Measurements from ENCODE around the gene VOPP1. TPM values are rescaled to one million over a fixed set of nuclear protein-coding genes. Genes with fewer than 3 reads are reported as not detected.

Gene VOPP1
- polyA plus RNA-seq, 3 donors from 2014 or later = 54.0 to 119 (median 57.9) TPM

- Mint-ChIP-seq H3K9me3 (no peaks in the 10 kb centered on the region), H3K27me3 (ENCODE audit: low read depth in 3 of 3) (peaks cover 0 to 2% (median 0%) of the 10 kb centered on the region in 3 donors), H3K4me1 (peaks cover 72 to 94% of the 10 kb centered on the region in 2 donors), H3K36me3 (peaks cover 4 to 10% (median 10%) of the 10 kb centered on the region in 3 donors), H3K27ac (peak overlapping the region in 2 of 6 donors; percentile 37 to 85), H3K4me3 (no peak overlapping the region)
- DNase-seq = no peak
Observed at GRCh38 chr7:55540226-55540858, 32.0 kb downstream of the VOPP1 start.

GRCh38 chr7:55539380-55539779 is 32.9 kb downstream of the VOPP1 start:
- peak overlapping the region in 1 of 6 donors; percentile 81 for H3K27ac Mint-ChIP-seq
- H3K4me3 Mint-ChIP-seq = no peak overlapping the region
- no peaks in the 10 kb centered on the region for H3K9me3 Mint-ChIP-seq
- no peak for DNase-seq
- peaks cover 4 to 10% (median 10%) of the 10 kb centered on the region in 3 donors for H3K36me3 Mint-ChIP-seq
- peaks cover 73 to 94% of the 10 kb centered on the region in 2 donors for H3K4me1 Mint-ChIP-seq
- H3K27me3 Mint-ChIP-seq (ENCODE audit: low read depth in 3 of 3) = peaks cover 0 to 2% (median 0%) of the 10 kb centered on the region in 3 donors

DNA sequence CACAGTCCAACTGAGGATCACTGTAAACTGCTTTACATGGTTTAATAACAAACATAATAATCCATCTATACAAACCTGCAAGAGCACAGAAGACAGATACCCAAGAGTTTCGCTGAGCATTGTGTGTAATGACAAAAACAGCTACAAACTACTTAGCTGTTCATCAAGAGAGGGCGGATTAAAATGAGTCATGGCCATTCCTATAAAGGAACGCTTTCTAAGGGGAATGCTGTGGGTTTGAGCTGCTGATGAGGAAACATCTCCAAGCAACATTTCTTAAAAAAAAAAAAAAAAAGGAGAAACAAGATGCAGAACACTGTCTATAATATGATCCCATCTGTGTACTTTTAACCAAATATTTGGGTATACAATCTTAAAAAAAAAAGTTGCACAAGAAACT is 33.8 kb downstream of the VOPP1 start:
- DNase-seq = no peak
- Mint-ChIP-seq H3K4me3 (peak overlapping the region in 3 of 5 donors; percentile 23 to 46 (median 25)), H3K27me3 (ENCODE audit: low read depth in 3 of 3) (peaks cover 0 to 5% (median 1%) of the 10 kb centered on the region in 3 donors), H3K36me3 (peaks cover 0 to 3% (median 2%) of the 10 kb centered on the region in 3 donors), H3K4me1 (peaks cover 74 to 94% of the 10 kb centered on the region in 2 donors), H3K9me3 (no peaks in the 10 kb centered on the region), H3K27ac (peak overlapping the region in 5 of 6 donors; percentile 30 to 77 (median 50))

- H3K27ac Mint-ChIP-seq = peak overlapping the region in 5 of 6 donors; percentile 55 to 82 (median 73)
- peaks cover 0 to 8% (median 5%) of the 10 kb centered on the region in 3 donors for H3K27me3 Mint-ChIP-seq (ENCODE audit: low read depth in 3 of 3)
- peaks cover 0 to 3% (median 2%) of the 10 kb centered on the region in 3 donors for H3K36me3 Mint-ChIP-seq
- no peak for DNase-seq
- H3K4me1 Mint-ChIP-seq = peaks cover 81 to 98% of the 10 kb centered on the region in 2 donors
- no peaks in the 10 kb centered on the region for H3K9me3 Mint-ChIP-seq
- H3K4me3 Mint-ChIP-seq = peak overlapping the region; percentile 25 to 64 (median 43)
Observed at GRCh38 chr7:55537458-55537990, 34.8 kb downstream of the VOPP1 start.

GRCh38 chr7:55536619-55537457 is 35.5 kb downstream of the VOPP1 start:
- Mint-ChIP-seq H3K4me1 (peaks cover 85 to 99% of the 10 kb centered on the region in 2 donors), H3K9me3 (no peaks in the 10 kb centered on the region), H3K27me3 (ENCODE audit: low read depth in 3 of 3) (peaks cover 0 to 8% (median 5%) of the 10 kb centered on the region in 3 donors), H3K4me3 (peak overlapping the region in 4 of 5 donors; percentile 41 to 65 (median 58)), H3K36me3 (peaks cover 0 to 3% (median 2%) of the 10 kb centered on the region in 3 donors), H3K27ac (peak overlapping the region; percentile 15 to 82 (median 64))
- DNase-seq = peak in 1 of 3 donors; percentile 7

- Mint-ChIP-seq H3K27ac (peak overlapping the region in 5 of 6 donors; percentile 65 to 96 (median 92)), H3K36me3 (peaks cover 0 to 3% (median 2%) of the 10 kb centered on the region in 3 donors), H3K9me3 (no peaks in the 10 kb centered on the region), H3K4me3 (peak overlapping the region in 4 of 5 donors; percentile 9 to 88 (median 54)), H3K27me3 (ENCODE audit: low read depth in 3 of 3) (peaks cover 0 to 8% (median 5%) of the 10 kb centered on the region in 3 donors), H3K4me1 (peaks cover 89 to 99% of the 10 kb centered on the region in 2 donors)
- no peak for DNase-seq
Observed at GRCh38 chr7:55535617-55536016, 36.7 kb downstream of the VOPP1 start.

DNA sequence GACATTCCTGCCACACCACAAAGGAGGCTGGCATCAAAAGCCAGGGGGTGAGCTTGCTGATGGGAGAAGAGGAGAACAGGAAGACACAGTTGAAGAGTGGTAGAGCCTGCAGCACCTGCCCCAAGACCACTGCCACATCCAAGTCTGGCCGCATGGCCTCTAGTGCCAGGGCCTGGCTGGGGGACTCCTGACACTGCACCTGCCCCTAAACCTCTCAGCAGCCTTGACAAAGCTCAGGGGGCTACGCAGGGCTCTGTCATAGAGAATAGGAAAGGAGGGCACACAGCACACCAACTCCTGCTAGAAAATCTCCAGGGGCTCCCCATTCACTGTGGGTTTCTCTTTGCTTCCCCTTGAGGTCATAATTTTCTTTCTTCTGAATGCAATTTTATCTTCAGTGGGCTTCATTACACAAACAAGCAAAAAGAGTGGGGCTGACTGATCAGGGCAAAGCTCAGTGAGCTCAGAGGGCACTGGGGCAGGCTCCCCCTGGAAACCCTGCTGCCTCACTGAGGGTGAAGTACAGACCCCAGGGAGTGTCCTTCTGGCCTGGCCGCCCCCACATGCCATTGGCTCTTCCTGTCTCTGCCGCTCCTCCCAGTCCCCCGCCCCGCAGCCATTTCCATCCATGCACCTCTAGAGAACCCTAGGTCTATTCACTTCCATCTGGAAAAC is 37.2 kb downstream of the VOPP1 start:
- Mint-ChIP-seq H3K27me3 (ENCODE audit: low read depth in 3 of 3) (peaks cover 0 to 8% (median 5%) of the 10 kb centered on the region in 3 donors), H3K36me3 (peaks cover 0 to 2% (median 0%) of the 10 kb centered on the region in 3 donors), H3K4me1 (peaks cover 90 to 99% of the 10 kb centered on the region in 2 donors), H3K4me3 (peak overlapping the region; percentile 56 to 88 (median 63)), H3K27ac (peak overlapping the region; percentile 90 to 96 (median 92)), H3K9me3 (no peaks in the 10 kb centered on the region)
- no peak for DNase-seq

GRCh38 chr7:55534262-55534915 is 37.9 kb downstream of the VOPP1 start:
- Mint-ChIP-seq H3K4me1 (peaks cover 89 to 98% of the 10 kb centered on the region in 2 donors), H3K4me3 (peak overlapping the region; percentile 60 to 88 (median 80)), H3K27ac (peak overlapping the region; percentile 90 to 96 (median 92)), H3K9me3 (no peaks in the 10 kb centered on the region), H3K27me3 (ENCODE audit: low read depth in 3 of 3) (peaks cover 0 to 9% (median 5%) of the 10 kb centered on the region in 3 donors), H3K36me3 (peaks cover 0 to 2% (median 0%) of the 10 kb centered on the region in 3 donors)
- DNase-seq = peak; percentile 19 to 48 (median 30)

GRCh38 chr7:55533729-55534080 is 38.6 kb downstream of the VOPP1 start:
- peak overlapping the region; percentile 60 to 88 (median 80) for H3K4me3 Mint-ChIP-seq

GRCh38 chr7:55533050-55533728 is 39.1 kb downstream of the VOPP1 start:
- H3K9me3 Mint-ChIP-seq = no peaks in the 10 kb centered on the region
- peaks cover 81 to 89% of the 10 kb centered on the region in 2 donors for H3K4me1 Mint-ChIP-seq
- H3K4me3 Mint-ChIP-seq = peak overlapping the region; percentile 60 to 88 (median 80)
- peaks cover 0 to 9% (median 5%) of the 10 kb centered on the region in 3 donors for H3K27me3 Mint-ChIP-seq (ENCODE audit: low read depth in 3 of 3)
- peaks cover 0 to 2% (median 0%) of the 10 kb centered on the region in 3 donors for H3K36me3 Mint-ChIP-seq
- peak overlapping the region; percentile 90 to 96 (median 92) for H3K27ac Mint-ChIP-seq
- peak; percentile 73 to 80 (median 75) for DNase-seq

More at GRCh38 chr7:55533729-55534080, 38.6 kb downstream of the VOPP1 start:
- Mint-ChIP-seq H3K27ac (peak overlapping the region; percentile 90 to 96 (median 92)), H3K4me1 (peaks cover 86 to 94% of the 10 kb centered on the region in 2 donors), H3K27me3 (ENCODE audit: low read depth in 3 of 3) (peaks cover 0 to 9% (median 5%) of the 10 kb centered on the region in 3 donors), H3K36me3 (peaks cover 0 to 2% (median 0%) of the 10 kb centered on the region in 3 donors), H3K9me3 (no peaks in the 10 kb centered on the region)
- DNase-seq = no peak

DNA sequence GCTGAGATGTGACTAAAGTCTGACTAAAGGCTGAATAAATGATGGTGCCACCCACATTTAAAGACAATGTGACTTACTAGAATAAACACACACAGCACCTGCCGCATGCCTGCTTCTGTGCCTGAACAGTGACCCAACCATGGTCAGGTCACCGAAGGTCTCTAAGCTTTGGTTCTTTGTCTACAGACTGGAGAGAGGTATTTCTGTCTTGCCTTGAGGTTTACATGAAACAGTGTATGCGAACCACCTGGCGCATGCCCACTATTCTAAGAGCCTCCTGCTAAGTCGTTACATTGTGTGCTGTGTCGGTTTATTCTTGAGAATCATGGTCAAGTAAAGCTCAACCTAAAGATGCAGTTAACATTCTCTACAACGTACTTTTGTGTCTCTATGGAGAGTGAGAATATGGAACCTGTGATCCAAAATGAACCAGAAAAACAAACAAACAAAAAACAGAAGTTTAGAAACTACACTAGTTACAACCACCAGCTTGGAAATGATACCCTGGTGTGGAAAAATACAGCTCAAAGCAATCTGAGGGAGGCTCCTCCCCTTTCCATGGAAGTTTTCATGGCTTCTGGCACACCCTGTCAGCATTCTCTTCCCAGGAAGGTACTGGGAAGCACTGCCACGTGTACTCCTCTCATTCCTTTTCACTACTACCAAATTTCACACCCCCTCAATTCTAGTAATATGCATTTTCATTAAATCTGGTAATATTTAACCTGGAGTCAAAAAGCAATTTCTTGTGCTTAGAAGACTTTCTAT is 40.0 kb downstream of the VOPP1 start:
- Mint-ChIP-seq H3K4me1 (peaks cover 75 to 85% of the 10 kb centered on the region in 2 donors), H3K27ac (peak overlapping the region; percentile 90 to 96 (median 92)), H3K9me3 (no peaks in the 10 kb centered on the region), H3K4me3 (peak overlapping the region; percentile 60 to 88 (median 80)), H3K36me3 (peaks cover 0 to 2% (median 0%) of the 10 kb centered on the region in 3 donors), H3K27me3 (ENCODE audit: low read depth in 3 of 3) (peaks cover 0 to 11% (median 5%) of the 10 kb centered on the region in 3 donors)
- DNase-seq = no peak
